GM12878 (cell line): Measurements from ENCODE around the gene KHDRBS1. TPM values are rescaled to one million over a fixed set of nuclear protein-coding genes. Genes with fewer than 3 reads are reported as not detected.
A peak's percentile ranks its signal among the peaks of the same experiment; 100 is the strongest.

Experiments
- ATAC-seq: fragments of 200-7000 bp; cut with Tn5 transposase; 3 replicates; pipeline ENCODE4 v1.9.1; 2020; ENCODE audit warnings: mild to moderate bottlenecking, moderate library complexity
- BruUV-seq: library from RNA; stranded (reverse); fragments of 400-500 nt; replicated peaks from 2 replicates; lab custom pipeline; 2021; lab: Mats Ljungman, UMichigan
- CTCF ChIA-PET: fragments of 300-600 bp; sonication (Branson Sonifier 250); formaldehyde crosslinking; extraction: SDS; loops from one replicate; lab custom pipeline; 2021; ENCODE audit warnings: inconsistent platforms; lab: Yijun Ruan, JAX
- POLR2A ChIA-PET: fragments of 350-600 bp; formaldehyde crosslinking; extraction: SDS; loops from one replicate; lab custom pipeline; 2021; ENCODE audit warnings: inconsistent platforms; lab: Charles Lee
- RAD21 ChIA-PET: fragments of 300-600 bp; sonication (Branson Sonifier 250); formaldehyde crosslinking; loops from one replicate; lab custom pipeline; 2023; ENCODE audit warnings: antibody characterized with exemption; ENCODE audit not compliant: unreplicated experiment; lab: Charles Lee
- SMC1A ChIA-PET: fragments of 300-600 bp; sonication (Branson Sonifier 250); formaldehyde crosslinking; loops from one replicate; lab custom pipeline; 2023; ENCODE audit not compliant: unreplicated experiment, uncharacterized antibody; lab: Charles Lee
- DNase-seq: peaks from one replicate; pipeline ENCODE4 v3.0.0-alpha.2; 2011; ENCODE audit warnings: low read depth, low spot score
- FAIRE-seq: peaks from 3 replicates; lab custom pipeline; 2011; peaks lifted over from hg19 to GRCh38; lab: Jason Lieb, UNC
- H2AFZ ChIP-seq: 2 replicates; pipeline ENCODE4 v1.6.0; 2011; ENCODE audit warnings: low read depth, low read length, control low read depth; ENCODE audit not compliant: control insufficient read depth
- H3K27ac ChIP-seq: 2 replicates; pipeline ENCODE4 v1.5.1; 2011; ENCODE audit warnings: control low read depth; ENCODE audit not compliant: control insufficient read depth, insufficient read depth
- H3K27me3 ChIP-seq, 2 experiments: replicated peaks in 1 of 2; 2 replicates each; pipeline versions ENCODE4 v1.6.0 to v1.6.1; 2011; ENCODE audit warnings: low read length in 1 of 2; ENCODE audit not compliant: control insufficient read depth in 2 of 2, insufficient read depth in 2 of 2
- H3K36me3 ChIP-seq, 2 experiments: 2 replicates each; pipeline ENCODE4 v1.5.1; 2011; ENCODE audit warnings: low read length in 1 of 2; ENCODE audit not compliant: control insufficient read depth in 2 of 2, insufficient read depth in 2 of 2
- H3K4me1 ChIP-seq: 2 replicates; pipeline ENCODE4 v1.6.1; 2011; ENCODE audit warnings: mild to moderate bottlenecking, low read length, moderate library complexity, mixed read lengths; ENCODE audit not compliant: control insufficient read depth, insufficient read depth
- H3K4me2 ChIP-seq: 2 replicates; pipeline ENCODE4 v1.6.0; 2011; ENCODE audit warnings: control low read depth; ENCODE audit not compliant: control insufficient read depth, insufficient read depth
- H3K4me3 ChIP-seq: fragments of 200-600 bp; sonication (generic); 2 replicates; pipeline ENCODE4 v1.5.1; 2016
- H3K79me2 ChIP-seq: 2 replicates; pipeline ENCODE4 v1.6.0; 2011; ENCODE audit warnings: low read length; ENCODE audit not compliant: control insufficient read depth, insufficient read depth
- H3K9ac ChIP-seq: 2 replicates; pipeline ENCODE4 v1.8.0; 2011; ENCODE audit warnings: low read length, control low read depth, mixed read lengths; ENCODE audit not compliant: control insufficient read depth, insufficient read depth
- H3K9me3 ChIP-seq: replicated peaks from 3 replicates; pipeline ENCODE4 v1.5.1; 2011; ENCODE audit warnings: mild to moderate bottlenecking, low read length; ENCODE audit not compliant: control insufficient read depth, insufficient read depth
- H4K20me1 ChIP-seq: 2 replicates; pipeline ENCODE4 v1.6.0; 2011; ENCODE audit not compliant: control insufficient read depth, insufficient read depth
- CHD4 ChIP-seq: fragments of 200-600 bp; sonication (generic); IDR thresholded peaks from 2 replicates; pipeline ENCODE4 v1.6.1; 2016; ENCODE audit warnings: mild to moderate bottlenecking
- DPF2 ChIP-seq: fragments of 450-650 bp; IDR thresholded peaks from 2 replicates; pipeline ENCODE4 v1.6.1; 2017; ENCODE audit warnings: mild to moderate bottlenecking
- NFXL1 ChIP-seq: fragments of 450-650 bp; IDR thresholded peaks from 2 replicates; pipeline ENCODE4 v1.6.1; 2017; ENCODE audit warnings: antibody characterized with exemption, mild to moderate bottlenecking, borderline replicate concordance
- NFYB ChIP-seq: IDR thresholded peaks from 2 replicates; pipeline ENCODE4 v1.6.1; 2011; ENCODE audit warnings: low read depth, mild to moderate bottlenecking, low read length, improper control_type of control experiment, moderate library complexity; ENCODE audit not compliant: insufficient read depth
- RB1 ChIP-seq: fragments of 450-650 bp; formaldehyde crosslinking; IDR thresholded peaks from 2 replicates; pipeline ENCODE4 v1.6.1; 2017; ENCODE audit warnings: mild to moderate bottlenecking, borderline replicate concordance
- TAF1 ChIP-seq: IDR thresholded peaks from 2 replicates; pipeline ENCODE4 v1.6.1; 2011; ENCODE audit warnings: mild to moderate bottlenecking, low read depth, low read length, borderline replicate concordance
- WGBS: methylation state at CpG from one replicate; pipeline ENCODE4 v1.1.6; 2016; ENCODE audit warnings: low lambda C conversion rate; ENCODE audit not compliant: insufficient replicate concordance, insufficient coverage; ENCODE audit errors: missing lambda C conversion rate; 5-methylcytosine and 5-hydroxymethylcytosine counted together
- in situ Hi-C: fragments of 300-500 bp; cut with MboI; formaldehyde crosslinking; loops from 9 replicates; pipeline ENCODE4 v1.14.3; 2018; ENCODE audit warnings: mixed read lengths
- intact Hi-C: fragments of 100-400 bp; cut with micrococcal nuclease; formaldehyde crosslinking; loops from one replicate; pipeline ENCODE4 v1.14.2; 2022; ENCODE audit not compliant: unreplicated experiment
- polyA plus RNA-seq, 11 experiments: library from polyadenylated mRNA; depleted of rRNA in 4 of 11; unstranded in 6 of 11; stranded (reverse) in 5 of 11; fragments of >200 nt; fragmentation: Nextera tagmentation in 4 of 11; fragmentation: Illumina TruSeq in 1 of 11; extraction: Ambion mirVana in 4 of 11; extraction: Trizol in 1 of 11; gene quantifications; 1 replicate in 1 of 11; 2 replicates in 10 of 11; pipeline versions ENCODE4 v1.2.1 to v1.2.3, GENCODE V29; 2011 to 2016; ENCODE audit warnings: inconsistent platforms in 2 of 11, missing spikeins in 2 of 11, low read depth in 1 of 11
- total RNA-seq, 4 experiments: library from RNA; depleted of rRNA in 3 of 4; stranded (reverse); fragments of >200 nt in 3 of 4; fragmentation: Illumina TruSeq in 1 of 4; extraction: Trizol in 1 of 4; gene quantifications; 2 replicates each; pipeline versions ENCODE4 v1.2.1 to v1.2.3, GENCODE V29; 2013 to 2021
- TF ChIP-seq, protein P1 (sequence below), 3 experiments: IDR thresholded peaks in 2 of 3; conservative IDR thresholded peaks in 1 of 3; 2 replicates each; pipeline ENCODE4 v1.5.1; 2011; ENCODE audit warnings: low read depth in 3 of 3, low read length in 3 of 3, mild to moderate bottlenecking in 3 of 3, control low read depth in 2 of 3, moderate library complexity in 2 of 3, inconsistent platforms in 1 of 3, mixed read lengths in 1 of 3; ENCODE audit not compliant: control insufficient read depth in 2 of 3, insufficient read depth in 1 of 3; ENCODE audit errors: extremely low read depth in 1 of 3
- TF ChIP-seq, protein P2 (sequence below): IDR thresholded peaks from 2 replicates; pipeline ENCODE4 v1.6.1; 2011; ENCODE audit warnings: borderline replicate concordance, low read depth, mild to moderate bottlenecking, moderate library complexity, low read length; ENCODE audit not compliant: insufficient read depth, poor library complexity, severe bottlenecking
- TF ChIP-seq, protein P3 (sequence below): IDR thresholded peaks from 2 replicates; pipeline ENCODE4 v1.6.1; 2012; ENCODE audit warnings: improper control_type of control experiment, low read depth, low read length; ENCODE audit not compliant: insufficient replicate concordance

KHDRBS1 gene
- total and polyA plus RNA-seq, 10 of the 15 experiments (the other 5 are each of a cell fraction or from before 2014, with no cell fraction given): 42.5 to 204 (median 96.0) TPM

- TF ChIP-seq, protein P1, sequence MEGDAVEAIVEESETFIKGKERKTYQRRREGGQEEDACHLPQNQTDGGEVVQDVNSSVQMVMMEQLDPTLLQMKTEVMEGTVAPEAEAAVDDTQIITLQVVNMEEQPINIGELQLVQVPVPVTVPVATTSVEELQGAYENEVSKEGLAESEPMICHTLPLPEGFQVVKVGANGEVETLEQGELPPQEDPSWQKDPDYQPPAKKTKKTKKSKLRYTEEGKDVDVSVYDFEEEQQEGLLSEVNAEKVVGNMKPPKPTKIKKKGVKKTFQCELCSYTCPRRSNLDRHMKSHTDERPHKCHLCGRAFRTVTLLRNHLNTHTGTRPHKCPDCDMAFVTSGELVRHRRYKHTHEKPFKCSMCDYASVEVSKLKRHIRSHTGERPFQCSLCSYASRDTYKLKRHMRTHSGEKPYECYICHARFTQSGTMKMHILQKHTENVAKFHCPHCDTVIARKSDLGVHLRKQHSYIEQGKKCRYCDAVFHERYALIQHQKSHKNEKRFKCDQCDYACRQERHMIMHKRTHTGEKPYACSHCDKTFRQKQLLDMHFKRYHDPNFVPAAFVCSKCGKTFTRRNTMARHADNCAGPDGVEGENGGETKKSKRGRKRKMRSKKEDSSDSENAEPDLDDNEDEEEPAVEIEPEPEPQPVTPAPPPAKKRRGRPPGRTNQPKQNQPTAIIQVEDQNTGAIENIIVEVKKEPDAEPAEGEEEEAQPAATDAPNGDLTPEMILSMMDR (IDR thresholded peaks at IDR 0.05 in 2 of 3, conservative IDR thresholded peaks at IDR 0.05 in 1 of 3; ENCODE audit: control insufficient read depth in 2 of 3, extremely low read depth in 1 of 3, insufficient read depth in 1 of 3, low read depth in 3 of 3, low read length in 3 of 3): peak in 2 of 3 experiments; percentile 21 to 26; a peak in 1 of 6 replicates
- no peak for TF ChIP-seq NFXL1
Measured at GRCh38 chr1:32073299-32074229, 59.9 kb downstream of the KHDRBS1 start (continued).

- intact Hi-C loops: loop anchor here (5.0 kb wide), 1 partner anchor 32 kb away; the partner anchor contains the start of gene KPNA6
- H3K27me3 ChIP-seq: no peaks in the 10 kb centered on the region
- peak overlapping the region; percentile 33; the same call in 1 of the 2 replicates for H3K4me2 ChIP-seq
- H3K27ac ChIP-seq: no peak overlapping the region
- no peaks in the 10 kb centered on the region for H4K20me1 ChIP-seq
- H3K4me1 ChIP-seq: peaks cover 13% of the 10 kb centered on the region
- H3K4me3 ChIP-seq: no peak overlapping the region; the same call in 1 of the 2 replicates
- H3K9me3 ChIP-seq: no peaks in the 10 kb centered on the region
- ChIA-PET RAD21 (interaction anchor here (0.7 to 1.0 kb wide), 2 partner anchors 35 to 107 kb away, joined by 3 read pairs; no protein-coding TSS in a partner anchor), POLR2A (interaction anchor here (0.6 to 5.0 kb wide), 5 partner anchors 33 to 282 kb away, joined by 3 to 58 read pairs (median 4); partner anchors contain the start of genes KPNA6 and TXLNA), SMC1A (interaction anchor here (1.0 kb wide), 1 partner anchor 14 kb away, joined by 3 read pairs; no protein-coding TSS in a partner anchor), CTCF (interaction anchor here (1.5 to 5.4 kb wide), 3 partner anchors 9 to 34 kb away, joined by 5 to 56 read pairs (median 21); partner anchors contain the start of gene KPNA6)
- H3K79me2 ChIP-seq: peaks cover 8% of the 10 kb centered on the region
- DNase-seq (no peak), FAIRE-seq (no peak), ATAC-seq (no peak)
- in situ Hi-C loops: no loop called here
- WGBS: 97% methylated on average over 9 of the region's 9 CpGs
- H3K36me3 ChIP-seq: peaks cover 9 to 14% of the 10 kb centered on the region in 2 experiments
- no peak overlapping the region for H3K9ac ChIP-seq
- BruUV-seq: no TSS peak
- no peak overlapping the region for H2AFZ ChIP-seq
- TF ChIP-seq, protein P2, sequence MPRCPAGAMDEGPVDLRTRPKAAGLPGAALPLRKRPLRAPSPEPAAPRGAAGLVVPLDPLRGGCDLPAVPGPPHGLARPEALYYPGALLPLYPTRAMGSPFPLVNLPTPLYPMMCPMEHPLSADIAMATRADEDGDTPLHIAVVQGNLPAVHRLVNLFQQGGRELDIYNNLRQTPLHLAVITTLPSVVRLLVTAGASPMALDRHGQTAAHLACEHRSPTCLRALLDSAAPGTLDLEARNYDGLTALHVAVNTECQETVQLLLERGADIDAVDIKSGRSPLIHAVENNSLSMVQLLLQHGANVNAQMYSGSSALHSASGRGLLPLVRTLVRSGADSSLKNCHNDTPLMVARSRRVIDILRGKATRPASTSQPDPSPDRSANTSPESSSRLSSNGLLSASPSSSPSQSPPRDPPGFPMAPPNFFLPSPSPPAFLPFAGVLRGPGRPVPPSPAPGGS: no peak
- TF ChIP-seq NFYB (no peak), DPF2 (no peak), CHD4 (no peak), TAF1 (no peak), RB1 (no peak)
- TF ChIP-seq, protein P3, sequence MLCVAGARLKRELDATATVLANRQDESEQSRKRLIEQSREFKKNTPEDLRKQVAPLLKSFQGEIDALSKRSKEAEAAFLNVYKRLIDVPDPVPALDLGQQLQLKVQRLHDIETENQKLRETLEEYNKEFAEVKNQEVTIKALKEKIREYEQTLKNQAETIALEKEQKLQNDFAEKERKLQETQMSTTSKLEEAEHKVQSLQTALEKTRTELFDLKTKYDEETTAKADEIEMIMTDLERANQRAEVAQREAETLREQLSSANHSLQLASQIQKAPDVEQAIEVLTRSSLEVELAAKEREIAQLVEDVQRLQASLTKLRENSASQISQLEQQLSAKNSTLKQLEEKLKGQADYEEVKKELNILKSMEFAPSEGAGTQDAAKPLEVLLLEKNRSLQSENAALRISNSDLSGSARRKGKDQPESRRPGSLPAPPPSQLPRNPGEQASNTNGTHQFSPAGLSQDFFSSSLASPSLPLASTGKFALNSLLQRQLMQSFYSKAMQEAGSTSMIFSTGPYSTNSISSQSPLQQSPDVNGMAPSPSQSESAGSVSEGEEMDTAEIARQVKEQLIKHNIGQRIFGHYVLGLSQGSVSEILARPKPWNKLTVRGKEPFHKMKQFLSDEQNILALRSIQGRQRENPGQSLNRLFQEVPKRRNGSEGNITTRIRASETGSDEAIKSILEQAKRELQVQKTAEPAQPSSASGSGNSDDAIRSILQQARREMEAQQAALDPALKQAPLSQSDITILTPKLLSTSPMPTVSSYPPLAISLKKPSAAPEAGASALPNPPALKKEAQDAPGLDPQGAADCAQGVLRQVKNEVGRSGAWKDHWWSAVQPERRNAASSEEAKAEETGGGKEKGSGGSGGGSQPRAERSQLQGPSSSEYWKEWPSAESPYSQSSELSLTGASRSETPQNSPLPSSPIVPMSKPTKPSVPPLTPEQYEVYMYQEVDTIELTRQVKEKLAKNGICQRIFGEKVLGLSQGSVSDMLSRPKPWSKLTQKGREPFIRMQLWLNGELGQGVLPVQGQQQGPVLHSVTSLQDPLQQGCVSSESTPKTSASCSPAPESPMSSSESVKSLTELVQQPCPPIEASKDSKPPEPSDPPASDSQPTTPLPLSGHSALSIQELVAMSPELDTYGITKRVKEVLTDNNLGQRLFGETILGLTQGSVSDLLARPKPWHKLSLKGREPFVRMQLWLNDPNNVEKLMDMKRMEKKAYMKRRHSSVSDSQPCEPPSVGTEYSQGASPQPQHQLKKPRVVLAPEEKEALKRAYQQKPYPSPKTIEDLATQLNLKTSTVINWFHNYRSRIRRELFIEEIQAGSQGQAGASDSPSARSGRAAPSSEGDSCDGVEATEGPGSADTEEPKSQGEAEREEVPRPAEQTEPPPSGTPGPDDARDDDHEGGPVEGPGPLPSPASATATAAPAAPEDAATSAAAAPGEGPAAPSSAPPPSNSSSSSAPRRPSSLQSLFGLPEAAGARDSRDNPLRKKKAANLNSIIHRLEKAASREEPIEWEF: no peak
Measured at GRCh38 chr1:32074841-32075240, 61.2 kb downstream of the KHDRBS1 start.
